ENCODE results near the gene SLC51B.

GRCh38 chr15:65042776-65043327, 2.3 kb upstream of the SLC51B start:
- TF ChIP-seq CTCF (IDR thresholded peaks at IDR 0.05) (no peak), ZNF302 (CRISPR knock-in tag; IDR thresholded peaks at IDR 0.05) (no peak), RAD21 (conservative IDR thresholded peaks at IDR 0.05 in 1 of 2, IDR thresholded peaks at IDR 0.05 in 1 of 2) (no peak), PHF8 (IDR thresholded peaks at IDR 0.05; ENCODE audit: borderline replicate concordance, low read depth) (no peak), SMC3 (IDR thresholded peaks at IDR 0.05) (no peak), REST (IDR thresholded peaks at IDR 0.05) (no peak)
- TF ChIP-seq, protein P1, sequence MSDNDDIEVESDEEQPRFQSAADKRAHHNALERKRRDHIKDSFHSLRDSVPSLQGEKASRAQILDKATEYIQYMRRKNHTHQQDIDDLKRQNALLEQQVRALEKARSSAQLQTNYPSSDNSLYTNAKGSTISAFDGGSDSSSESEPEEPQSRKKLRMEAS (IDR thresholded peaks at IDR 0.05), result no peak
